GM21381 (cell line): ENCODE results near the gene PSEN2.
A peak's percentile ranks its signal among the peaks of the same experiment; 100 is the strongest.
"Not testable (repeated sequence)": the region's sequence is repeated elsewhere in the genome, so short reads cannot be mapped to it uniquely, and the experiment has no call there.

Source experiments
- ATAC-seq: cut with Tn5 transposase; IDR thresholded peaks from one replicate; pipeline ENCODE4 v1.9.1; 2021; ENCODE audit warnings: mild to moderate bottlenecking, moderate library complexity; ENCODE audit not compliant: unreplicated experiment

The PSEN2 gene

GRCh38 chr1:226908913-226909312, 38.5 kb downstream of the PSEN2 start:
- ATAC-seq, result no peak

- peak; percentile 49 for ATAC-seq
These were observed 42.3 kb downstream of the PSEN2 start for GRCh38 chr1:226912587-226913176.

GRCh38 chr1:226915672-226915995, 45.2 kb downstream of the PSEN2 start:
- ATAC-seq, result peak; percentile 20

- no peak for ATAC-seq
These were observed 46.1 kb downstream of the PSEN2 start for GRCh38 chr1:226916497-226916896.

GRCh38 chr1:226919587-226919986, 49.2 kb downstream of the PSEN2 start:
- no peak for ATAC-seq

- no peak for ATAC-seq
These were observed 49.6 kb downstream of the PSEN2 start for GRCh38 chr1:226919995-226920394.

- no peak for ATAC-seq
These were observed 50.1 kb downstream of the PSEN2 start for GRCh38 chr1:226920446-226920894.

- no peak for ATAC-seq
These were observed 51.1 kb downstream of the PSEN2 start for GRCh38 chr1:226921504-226921903.

- ATAC-seq, result not testable (repeated sequence)
These were observed 59.1 kb downstream of the PSEN2 start for GRCh38 chr1:226929260-226930111.

GRCh38 chr1:226934483-226935237, 64.2 kb downstream of the PSEN2 start:
- no peak for ATAC-seq

GRCh38 chr1:226937940-226938725, 67.7 kb downstream of the PSEN2 start:
- ATAC-seq, result no peak

- no peak for ATAC-seq
These were observed 68.6 kb downstream of the PSEN2 start for GRCh38 chr1:226938903-226939437.

GRCh38 chr1:226939438-226940028, 69.1 kb downstream of the PSEN2 start:
- ATAC-seq, result peak; percentile 31

GRCh38 chr1:226940029-226940805, 69.8 kb downstream of the PSEN2 start, which contains the start of gene COQ8A:
TSS of gene COQ8A (plus strand) at chr1:226940294. CDS start at chr1:226961386, 21,092 bp downstream.
- ATAC-seq, result peak; percentile 96

GRCh38 chr1:226940806-226941067, 70.3 kb downstream of the PSEN2 start:
- ATAC-seq, result no peak

GRCh38 chr1:226942392-226942791, 72.0 kb downstream of the PSEN2 start:
- no peak for ATAC-seq

GRCh38 chr1:226943156-226943555, 72.7 kb downstream of the PSEN2 start:
- no peak for ATAC-seq

- ATAC-seq, result no peak
These were observed 73.5 kb downstream of the PSEN2 start for GRCh38 chr1:226943927-226944326.

GRCh38 chr1:226945106-226945857, 74.9 kb downstream of the PSEN2 start:
- no peak for ATAC-seq
